ENCODE measurements around the gene HYCC1. TPM values are rescaled to one million over a fixed set of nuclear protein-coding genes. Genes with fewer than 3 reads are reported as not detected.

HYCC1 gene
- polyA plus RNA-seq, 1 experiment = 80.3 TPM

GRCh38 chr7:23001610-23002009 is 12.3 kb downstream of the HYCC1 start:
- Histone ChIP-seq H3K27me3 (ENCODE audit: control insufficient read depth, insufficient read depth, low read length) (no peaks in the 10 kb centered on the region), H3K27ac (ENCODE audit: low read depth, low read length) (no peak overlapping the region), H3K9me3 (ENCODE audit: control insufficient read depth, insufficient read depth, low read length) (no peaks in the 10 kb centered on the region), H3K4me3 (ENCODE audit: low read depth, low read length) (no peak overlapping the region)
- no peak for DNase-seq (ENCODE audit: low read depth, low spot score)
- ChIA-PET POLR2A (no interaction called here), CTCF (no interaction called here)
- TF ChIP-seq, protein P1, sequence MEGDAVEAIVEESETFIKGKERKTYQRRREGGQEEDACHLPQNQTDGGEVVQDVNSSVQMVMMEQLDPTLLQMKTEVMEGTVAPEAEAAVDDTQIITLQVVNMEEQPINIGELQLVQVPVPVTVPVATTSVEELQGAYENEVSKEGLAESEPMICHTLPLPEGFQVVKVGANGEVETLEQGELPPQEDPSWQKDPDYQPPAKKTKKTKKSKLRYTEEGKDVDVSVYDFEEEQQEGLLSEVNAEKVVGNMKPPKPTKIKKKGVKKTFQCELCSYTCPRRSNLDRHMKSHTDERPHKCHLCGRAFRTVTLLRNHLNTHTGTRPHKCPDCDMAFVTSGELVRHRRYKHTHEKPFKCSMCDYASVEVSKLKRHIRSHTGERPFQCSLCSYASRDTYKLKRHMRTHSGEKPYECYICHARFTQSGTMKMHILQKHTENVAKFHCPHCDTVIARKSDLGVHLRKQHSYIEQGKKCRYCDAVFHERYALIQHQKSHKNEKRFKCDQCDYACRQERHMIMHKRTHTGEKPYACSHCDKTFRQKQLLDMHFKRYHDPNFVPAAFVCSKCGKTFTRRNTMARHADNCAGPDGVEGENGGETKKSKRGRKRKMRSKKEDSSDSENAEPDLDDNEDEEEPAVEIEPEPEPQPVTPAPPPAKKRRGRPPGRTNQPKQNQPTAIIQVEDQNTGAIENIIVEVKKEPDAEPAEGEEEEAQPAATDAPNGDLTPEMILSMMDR (IDR thresholded peaks at IDR 0.05; ENCODE audit: low read depth, low read length) = no peak

DNA sequence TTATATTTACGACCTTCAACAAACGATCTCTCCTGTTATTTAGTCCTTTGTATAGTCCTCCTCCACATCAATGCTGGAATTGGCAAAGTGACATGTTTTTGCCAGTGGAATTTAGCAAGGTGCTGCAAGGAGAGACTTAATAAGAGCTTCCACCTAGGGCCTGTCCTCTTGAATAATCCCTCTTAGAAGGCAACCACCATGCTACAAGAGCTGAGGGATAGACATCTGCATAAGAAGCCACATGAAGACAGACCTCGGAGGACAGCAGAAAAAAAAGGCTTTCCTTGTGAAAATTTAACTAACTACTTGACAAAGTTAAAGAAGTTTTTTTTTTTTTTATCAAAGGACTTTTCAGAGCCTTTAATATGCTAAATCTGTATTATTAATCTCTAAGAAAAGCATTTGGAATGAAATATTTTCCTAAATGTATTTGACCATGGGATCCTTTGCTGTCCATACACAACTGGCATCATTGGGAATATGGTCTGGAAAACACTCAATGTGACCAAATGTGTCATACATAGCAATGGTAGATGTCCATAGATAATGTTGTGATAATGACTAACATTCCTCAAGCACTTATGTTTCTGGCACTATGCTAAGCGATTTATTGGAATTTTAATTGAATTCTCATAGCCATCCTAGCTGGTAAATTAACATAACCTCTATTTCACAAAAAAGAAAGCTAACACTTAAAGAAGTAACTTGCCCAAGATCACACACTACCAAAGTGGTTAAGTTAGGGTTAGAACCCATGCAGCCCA is 13.2 kb downstream of the HYCC1 start:
- ChIA-PET POLR2A (no interaction called here), CTCF (no interaction called here)
- no peak for DNase-seq (ENCODE audit: low read depth, low spot score)
- TF ChIP-seq, protein P1 (IDR thresholded peaks at IDR 0.05; ENCODE audit: low read depth, low read length) = no peak
- Histone ChIP-seq H3K27me3 (ENCODE audit: control insufficient read depth, insufficient read depth, low read length) (no peaks in the 10 kb centered on the region), H3K27ac (ENCODE audit: low read depth, low read length) (no peak overlapping the region), H3K9me3 (ENCODE audit: control insufficient read depth, insufficient read depth, low read length) (no peaks in the 10 kb centered on the region), H3K4me3 (ENCODE audit: low read depth, low read length) (no peak overlapping the region)

- TF ChIP-seq, protein P1 (IDR thresholded peaks at IDR 0.05; ENCODE audit: low read depth, low read length) = no peak
- ChIA-PET CTCF (interaction anchor here (0.6 kb wide), 1 partner anchor 145 kb away, joined by 3 read pairs; no protein-coding TSS in a partner anchor), POLR2A (no interaction called here)
- DNase-seq (ENCODE audit: low read depth, low spot score) = no peak
- H3K4me3 ChIP-seq (ENCODE audit: low read depth, low read length) = no peak overlapping the region
- H3K27me3 ChIP-seq (ENCODE audit: control insufficient read depth, insufficient read depth, low read length) = no peaks in the 10 kb centered on the region
- H3K9me3 ChIP-seq (ENCODE audit: control insufficient read depth, insufficient read depth, low read length) = no peaks in the 10 kb centered on the region
- H3K27ac ChIP-seq (ENCODE audit: low read depth, low read length) = no peak overlapping the region
Measured at GRCh38 chr7:22998519-22998896, 15.4 kb downstream of the HYCC1 start.

GRCh38 chr7:22997871-22998518 is 15.9 kb downstream of the HYCC1 start:
- ChIA-PET CTCF (interaction anchor here (0.6 kb wide), 1 partner anchor 144 kb away, joined by 3 read pairs; no protein-coding TSS in a partner anchor), POLR2A (no interaction called here)
- Histone ChIP-seq H3K9me3 (ENCODE audit: control insufficient read depth, insufficient read depth, low read length) (no peaks in the 10 kb centered on the region), H3K27ac (ENCODE audit: low read depth, low read length) (no peak overlapping the region), H3K27me3 (ENCODE audit: control insufficient read depth, insufficient read depth, low read length) (no peaks in the 10 kb centered on the region), H3K4me3 (ENCODE audit: low read depth, low read length) (no peak overlapping the region)
- TF ChIP-seq, protein P1 (IDR thresholded peaks at IDR 0.05; ENCODE audit: low read depth, low read length) = no peak
- DNase-seq (ENCODE audit: low read depth, low spot score) = no peak

GRCh38 chr7:22996470-22996869 is 17.5 kb downstream of the HYCC1 start:
- DNase-seq (ENCODE audit: low read depth, low spot score) = no peak
- Histone ChIP-seq H3K27ac (ENCODE audit: low read depth, low read length) (no peak overlapping the region), H3K9me3 (ENCODE audit: control insufficient read depth, insufficient read depth, low read length) (no peaks in the 10 kb centered on the region), H3K27me3 (ENCODE audit: control insufficient read depth, insufficient read depth, low read length) (no peaks in the 10 kb centered on the region), H3K4me3 (ENCODE audit: low read depth, low read length) (no peak overlapping the region)
- TF ChIP-seq, protein P1 (IDR thresholded peaks at IDR 0.05; ENCODE audit: low read depth, low read length) = no peak
- ChIA-PET CTCF (interaction anchor here (0.5 kb wide), 1 partner anchor 15 kb away, joined by 3 read pairs; no protein-coding TSS in a partner anchor), POLR2A (no interaction called here)
